ENCODE results near the gene ZXDC.

- TF ChIP-seq POLR2A (IDR thresholded peaks at IDR 0.05; ENCODE audit: low read depth, low read length) = no peak
- TF ChIP-seq POU2F2 (IDR thresholded peaks at IDR 0.05; ENCODE audit: low read depth, low read length) = no peak
Measured at GRCh38 chr3:126488886-126489569, 13.3 kb upstream of the ZXDC start.

All from GM12891 (cell line).